ENCODE measurements around the gene CXCL16.
"Not testable (repeated sequence)": the region's sequence is repeated elsewhere in the genome, so short reads cannot be mapped to it uniquely, and the experiment has no call there.

Gene CXCL16

GRCh38 chr17:4704991-4705390, 34.7 kb downstream of the CXCL16 start:
- peak overlapping the region; percentile 91 for H3K4me2 ChIP-seq
- H3K27me3 ChIP-seq, result no peaks in the 10 kb centered on the region
- peaks cover 36% of the 10 kb centered on the region for H3K4me1 ChIP-seq
- no peaks in the 10 kb centered on the region for H3K9me3 ChIP-seq
- no peak for TF ChIP-seq Cebpa-rat (IDR thresholded peaks at IDR 0.05)
- H3K9ac ChIP-seq, result peak overlapping the region; percentile 86
- H3K36me3 ChIP-seq, result peaks cover 17% of the 10 kb centered on the region
- peak overlapping the region; percentile 88 for H3K4me3 ChIP-seq
- H3K27ac ChIP-seq, result peak overlapping the region; percentile 86
- peaks cover 34% of the 10 kb centered on the region for H4K20me1 ChIP-seq

GRCh38 chr17:4704574-4704907, 35.2 kb downstream of the CXCL16 start:
- H3K9me3 ChIP-seq, H3K27me3 ChIP-seq: not testable (repeated sequence)
- Histone ChIP-seq H3K4me3 (peak overlapping the region; percentile 88), H3K4me1 (peaks cover 34% of the 10 kb centered on the region), H3K9ac (peak overlapping the region; percentile 86), H3K4me2 (peak overlapping the region; percentile 91), H3K36me3 (peaks cover 22% of the 10 kb centered on the region), H3K27ac (peak overlapping the region; percentile 86), H4K20me1 (peaks cover 39% of the 10 kb centered on the region)

GRCh38 chr17:4703330-4703691, 36.4 kb downstream of the CXCL16 start:
- Histone ChIP-seq H3K9ac (peak overlapping the region; percentile 86), H3K4me3 (peak overlapping the region; percentile 88), H3K27me3 (no peaks in the 10 kb centered on the region), H3K4me1 (peaks cover 32% of the 10 kb centered on the region), H3K27ac (peak overlapping the region; percentile 86), H3K4me2 (peak overlapping the region; percentile 91), H4K20me1 (peaks cover 51% of the 10 kb centered on the region), H3K36me3 (peaks cover 27% of the 10 kb centered on the region), H3K9me3 (no peaks in the 10 kb centered on the region)
- TF ChIP-seq Cebpa-rat (IDR thresholded peaks at IDR 0.05), result no peak

- Histone ChIP-seq H3K4me1 (peaks cover 32% of the 10 kb centered on the region), H3K9me3 (no peaks in the 10 kb centered on the region), H3K27me3 (no peaks in the 10 kb centered on the region), H3K36me3 (peaks cover 49% of the 10 kb centered on the region), H3K27ac (no peak overlapping the region), H4K20me1 (peaks cover 73% of the 10 kb centered on the region), H3K9ac (no peak overlapping the region), H3K4me2 (no peak overlapping the region; the same call in 1 of the 2 replicates), H3K4me3 (no peak overlapping the region)
- TF ChIP-seq Cebpa-rat (IDR thresholded peaks at IDR 0.05), result no peak
These were observed 38.6 kb downstream of the CXCL16 start for GRCh38 chr17:4701116-4701515.

- not testable (repeated sequence) for H3K27me3 ChIP-seq, H3K9me3 ChIP-seq, H3K9ac ChIP-seq, H3K4me2 ChIP-seq, H3K27ac ChIP-seq, H3K4me3 ChIP-seq
- Histone ChIP-seq H3K36me3 (peaks cover 63% of the 10 kb centered on the region), H3K4me1 (peaks cover 22% of the 10 kb centered on the region), H4K20me1 (peaks cover 88% of the 10 kb centered on the region)
These were observed 40.2 kb downstream of the CXCL16 start for GRCh38 chr17:4699401-4700056.

- Histone ChIP-seq H3K4me3 (no peak overlapping the region), H3K4me1 (peaks cover 1% of the 10 kb centered on the region; the same call in 1 of the 2 replicates), H3K27ac (no peak overlapping the region), H4K20me1 (peaks cover 96% of the 10 kb centered on the region), H3K36me3 (peaks cover 82% of the 10 kb centered on the region), H3K27me3 (no peaks in the 10 kb centered on the region), H3K9me3 (no peaks in the 10 kb centered on the region), H3K4me2 (no peak overlapping the region), H3K9ac (no peak overlapping the region)
- no peak for TF ChIP-seq Cebpa-rat (IDR thresholded peaks at IDR 0.05)
These were observed 43.3 kb downstream of the CXCL16 start for GRCh38 chr17:4696437-4696805.

- no peaks in the 10 kb centered on the region for H3K27me3 ChIP-seq
- peaks cover 98% of the 10 kb centered on the region for H4K20me1 ChIP-seq
- no peaks in the 10 kb centered on the region for H3K4me1 ChIP-seq
- no peak overlapping the region for H3K9ac ChIP-seq
- H3K9me3 ChIP-seq, result no peaks in the 10 kb centered on the region
- H3K27ac ChIP-seq, result no peak overlapping the region
- H3K36me3 ChIP-seq, result peaks cover 93% of the 10 kb centered on the region
- no peak overlapping the region for H3K4me2 ChIP-seq
- H3K4me3 ChIP-seq, result no peak overlapping the region
- TF ChIP-seq Cebpa-rat (IDR thresholded peaks at IDR 0.05), result no peak
These were observed 46.3 kb downstream of the CXCL16 start for GRCh38 chr17:4693416-4693815.

- no peak overlapping the region for H3K4me3 ChIP-seq
- TF ChIP-seq Cebpa-rat (IDR thresholded peaks at IDR 0.05), result no peak
- no peak overlapping the region for H3K27ac ChIP-seq
- no peak overlapping the region for H3K4me2 ChIP-seq
- H3K4me1 ChIP-seq, result no peaks in the 10 kb centered on the region
- no peaks in the 10 kb centered on the region for H3K27me3 ChIP-seq
- H3K9ac ChIP-seq, result no peak overlapping the region
- H4K20me1 ChIP-seq, result peaks cover 98% of the 10 kb centered on the region
- H3K9me3 ChIP-seq, result no peaks in the 10 kb centered on the region
- peaks cover 93% of the 10 kb centered on the region for H3K36me3 ChIP-seq
These were observed 48.0 kb downstream of the CXCL16 start for GRCh38 chr17:4691686-4692085.

- Histone ChIP-seq H3K9me3 (no peaks in the 10 kb centered on the region), H3K4me3 (no peak overlapping the region), H3K36me3 (peaks cover 93% of the 10 kb centered on the region), H3K4me1 (no peaks in the 10 kb centered on the region), H3K4me2 (no peak overlapping the region), H3K27ac (no peak overlapping the region), H4K20me1 (peaks cover 98% of the 10 kb centered on the region), H3K27me3 (no peaks in the 10 kb centered on the region), H3K9ac (no peak overlapping the region)
- TF ChIP-seq Cebpa-rat (IDR thresholded peaks at IDR 0.05), result no peak
These were observed 49.0 kb downstream of the CXCL16 start for GRCh38 chr17:4690745-4691144.

- Histone ChIP-seq H3K36me3 (peaks cover 94% of the 10 kb centered on the region), H4K20me1 (peaks cover 96% of the 10 kb centered on the region)
- not testable (repeated sequence) for H3K27me3 ChIP-seq, H3K4me3 ChIP-seq, H3K9me3 ChIP-seq, H3K9ac ChIP-seq, H3K27ac ChIP-seq, H3K4me1 ChIP-seq, H3K4me2 ChIP-seq
These were observed 49.9 kb downstream of the CXCL16 start for GRCh38 chr17:4689872-4690271.

- not testable (repeated sequence) for H3K4me2 ChIP-seq, H3K4me3 ChIP-seq, H3K27ac ChIP-seq, H3K27me3 ChIP-seq, H3K9me3 ChIP-seq, H3K4me1 ChIP-seq, H3K9ac ChIP-seq
- Histone ChIP-seq H3K36me3 (peaks cover 97% of the 10 kb centered on the region), H4K20me1 (peaks cover 58% of the 10 kb centered on the region; the same call in 1 of the 2 replicates)
These were observed 56.0 kb downstream of the CXCL16 start for GRCh38 chr17:4683739-4684138.

Measured in BLaER1 (cell line).